ENCODE results near the gene RNF7. TPM values are rescaled to one million over a fixed set of nuclear protein-coding genes. Genes with fewer than 3 reads are reported as not detected.

Gene RNF7
- polyA plus RNA-seq, 2 of the 4 experiments (the other 2 are of a cell fraction): 84.1 to 147 TPM

DNA sequence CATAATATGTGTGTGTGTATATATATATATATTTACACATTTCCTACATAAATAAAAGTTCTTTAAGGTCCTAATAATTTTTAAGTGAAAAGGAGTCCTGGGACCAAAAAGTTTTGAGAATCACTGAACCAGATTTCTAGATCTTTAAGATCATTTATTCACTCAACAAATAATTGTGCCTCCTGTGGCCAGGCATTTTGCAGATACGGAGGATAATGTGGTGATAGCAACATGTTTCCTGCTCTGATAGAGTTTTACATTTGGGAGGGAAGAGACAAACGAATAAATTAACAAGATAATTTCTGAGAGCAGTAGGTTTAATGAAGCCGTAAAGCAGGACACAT lies 448 bp upstream of the RNF7 start:
- CTCF ChIA-PET: interaction anchor here (0.8 to 3.7 kb wide), 15 partner anchors 13 to 261 kb away, joined by 3 to 40 read pairs (median 6); partner anchors contain the start of gene GRK7
- POLR2A ChIA-PET: interaction anchor here (1.5 to 2.0 kb wide), 2 partner anchors 138 to 175 kb away, joined by 5 to 15 read pairs; no protein-coding TSS in a partner anchor
- peak overlapping the region; percentile 76 for H3K4me2 ChIP-seq
- WGBS (ENCODE audit: missing lambda C conversion rate): 0% methylated on average over 3 of the region's 3 CpGs
- H3K9me3 ChIP-seq: no peaks in the 10 kb centered on the region
- FAIRE-seq (no peak), DNase-seq (ENCODE audit: low read depth in 1 of 2, low spot score in 1 of 2) (no peak), ATAC-seq (no peak)
- TF ChIP-seq FOSB (CRISPR knock-in tag; IDR thresholded peaks at IDR 0.05): no peak
- TF ChIP-seq, protein P1, sequence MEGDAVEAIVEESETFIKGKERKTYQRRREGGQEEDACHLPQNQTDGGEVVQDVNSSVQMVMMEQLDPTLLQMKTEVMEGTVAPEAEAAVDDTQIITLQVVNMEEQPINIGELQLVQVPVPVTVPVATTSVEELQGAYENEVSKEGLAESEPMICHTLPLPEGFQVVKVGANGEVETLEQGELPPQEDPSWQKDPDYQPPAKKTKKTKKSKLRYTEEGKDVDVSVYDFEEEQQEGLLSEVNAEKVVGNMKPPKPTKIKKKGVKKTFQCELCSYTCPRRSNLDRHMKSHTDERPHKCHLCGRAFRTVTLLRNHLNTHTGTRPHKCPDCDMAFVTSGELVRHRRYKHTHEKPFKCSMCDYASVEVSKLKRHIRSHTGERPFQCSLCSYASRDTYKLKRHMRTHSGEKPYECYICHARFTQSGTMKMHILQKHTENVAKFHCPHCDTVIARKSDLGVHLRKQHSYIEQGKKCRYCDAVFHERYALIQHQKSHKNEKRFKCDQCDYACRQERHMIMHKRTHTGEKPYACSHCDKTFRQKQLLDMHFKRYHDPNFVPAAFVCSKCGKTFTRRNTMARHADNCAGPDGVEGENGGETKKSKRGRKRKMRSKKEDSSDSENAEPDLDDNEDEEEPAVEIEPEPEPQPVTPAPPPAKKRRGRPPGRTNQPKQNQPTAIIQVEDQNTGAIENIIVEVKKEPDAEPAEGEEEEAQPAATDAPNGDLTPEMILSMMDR (IDR thresholded peaks at IDR 0.05): no peak
- peak overlapping the region; percentile 82 for H3K27ac ChIP-seq
- peak overlapping the region; percentile 65 for H3K4me3 ChIP-seq
- peaks cover 30% of the 10 kb centered on the region for H3K4me1 ChIP-seq

DNA sequence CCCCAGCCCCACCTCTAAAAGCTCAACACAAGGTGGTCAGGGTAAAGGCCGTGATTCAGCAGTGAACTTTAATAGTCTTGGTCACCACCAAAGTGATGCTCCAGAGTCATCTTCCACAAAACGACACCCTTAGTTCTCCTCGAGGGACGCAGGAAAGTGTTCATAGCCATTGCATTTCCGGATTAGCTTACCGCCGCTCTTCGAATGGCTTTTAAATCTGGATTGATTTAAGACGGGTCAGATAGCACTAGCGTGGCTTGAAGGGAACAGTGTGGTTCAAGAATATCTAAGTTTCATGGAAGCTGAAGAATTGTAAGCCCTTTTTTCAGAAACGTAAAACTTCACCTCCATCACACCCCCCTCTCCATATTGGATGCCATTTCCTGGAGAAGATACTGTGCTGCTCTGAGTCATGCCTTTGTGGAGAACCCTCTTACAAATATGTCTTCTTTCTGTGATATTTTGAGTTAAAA lies 829 bp downstream of the RNF7 start:
- peak overlapping the region; percentile 65 for H3K4me3 ChIP-seq
- H3K4me1 ChIP-seq: peaks cover 42% of the 10 kb centered on the region
- FAIRE-seq (no peak), ATAC-seq (peak; percentile 61 to 63), DNase-seq (ENCODE audit: low read depth in 1 of 2, low spot score in 1 of 2) (peak; percentile 45 to 51)
- WGBS (ENCODE audit: missing lambda C conversion rate): 4% methylated on average over 11 of the region's 11 CpGs
- H3K4me2 ChIP-seq: peak overlapping the region; percentile 83
- H3K9me3 ChIP-seq: no peaks in the 10 kb centered on the region
- CTCF ChIA-PET: interaction anchor here (0.5 to 3.7 kb wide), 34 partner anchors 10 to 540 kb away, joined by 3 to 40 read pairs (median 4); partner anchors contain the start of gene GRK7
- TF ChIP-seq FOSL2 (IDR thresholded peaks at IDR 0.05) (no peak), FOSL2 (CRISPR knock-in tag; IDR thresholded peaks at IDR 0.05) (peak; percentile 39), RCOR1 (IDR thresholded peaks at IDR 0.05; ENCODE audit: low read depth, low read length) (no peak)
- peak overlapping the region; percentile 87 to 95 for H3K27ac ChIP-seq
- POLR2A ChIA-PET: interaction anchor here (0.5 to 2.0 kb wide), 7 partner anchors 9 to 448 kb away, joined by 3 to 15 read pairs (median 4); partner anchors contain the start of gene ATP1B3

GRCh38 chr3:141739731-141740130 lies 1.6 kb downstream of the RNF7 start:
- no peak for TF ChIP-seq ZFP36 (IDR thresholded peaks at IDR 0.05; ENCODE audit: borderline replicate concordance, partially characterized antibody)
- TF ChIP-seq, protein P2, sequence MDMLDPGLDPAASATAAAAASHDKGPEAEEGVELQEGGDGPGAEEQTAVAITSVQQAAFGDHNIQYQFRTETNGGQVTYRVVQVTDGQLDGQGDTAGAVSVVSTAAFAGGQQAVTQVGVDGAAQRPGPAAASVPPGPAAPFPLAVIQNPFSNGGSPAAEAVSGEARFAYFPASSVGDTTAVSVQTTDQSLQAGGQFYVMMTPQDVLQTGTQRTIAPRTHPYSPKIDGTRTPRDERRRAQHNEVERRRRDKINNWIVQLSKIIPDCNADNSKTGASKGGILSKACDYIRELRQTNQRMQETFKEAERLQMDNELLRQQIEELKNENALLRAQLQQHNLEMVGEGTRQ (IDR thresholded peaks at IDR 0.05): no peak
- no peak for TF ChIP-seq MYC (IDR thresholded peaks at IDR 0.05; ENCODE audit: borderline replicate concordance, low read length)
- no peak for TF ChIP-seq RARB (CRISPR knock-in tag; IDR thresholded peaks at IDR 0.05)
- TF ChIP-seq HOXB13 (CRISPR knock-in tag; IDR thresholded peaks at IDR 0.05; ENCODE audit: low read depth): no peak
- TF ChIP-seq TP53 (CRISPR knock-in tag; IDR thresholded peaks at IDR 0.05): no peak
- TF ChIP-seq RFX5 (IDR thresholded peaks at IDR 0.05): no peak
- TF ChIP-seq HEYL (CRISPR knock-in tag; IDR thresholded peaks at IDR 0.05): no peak
- TF ChIP-seq PBX3 (IDR thresholded peaks at IDR 0.05): no peak
- no peak for TF ChIP-seq KDM1A (IDR thresholded peaks at IDR 0.05; ENCODE audit: low read depth)
- ChIA-PET POLR2A (interaction anchor here (2.0 kb wide), 1 partner anchor 136 kb away, joined by 15 read pairs; no protein-coding TSS in a partner anchor), CTCF (interaction anchor here (0.6 to 3.7 kb wide), 9 partner anchors 8 to 298 kb away, joined by 3 to 40 read pairs (median 7); partner anchors contain the start of gene GRK7)
- Histone ChIP-seq H3K4me1 (peaks cover 42% of the 10 kb centered on the region), H3K27ac (peak overlapping the region; percentile 87 to 95; a peak in 3 of 6 replicates), H3K9me3 (no peaks in the 10 kb centered on the region), H3K4me3 (peak overlapping the region; percentile 65), H3K4me2 (peak overlapping the region; percentile 83)
- ATAC-seq (no peak), FAIRE-seq (no peak), DNase-seq (ENCODE audit: low read depth in 1 of 2, low spot score in 1 of 2) (no peak)
- WGBS (ENCODE audit: missing lambda C conversion rate): 66% methylated on average over 2 of the region's 2 CpGs

DNA sequence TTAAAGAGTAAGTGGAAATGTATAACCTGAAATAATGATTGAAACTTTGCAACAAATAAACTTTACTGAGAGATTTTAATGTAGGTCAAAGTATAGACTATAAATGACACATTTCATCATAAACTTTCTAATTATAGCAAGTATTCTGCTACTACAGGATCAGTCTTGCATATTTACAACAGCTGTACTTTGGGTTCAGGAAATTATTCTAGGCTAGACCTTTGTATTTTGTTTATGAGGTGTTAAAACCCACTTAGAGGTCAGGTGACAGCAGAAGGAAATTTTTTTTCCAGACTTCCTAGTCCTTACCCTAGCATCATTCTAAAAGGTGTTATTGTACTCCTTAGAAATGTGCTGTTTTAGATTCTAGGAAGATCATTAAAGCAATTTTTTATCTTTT lies 2.3 kb downstream of the RNF7 start:
- no peak overlapping the region for H3K27ac ChIP-seq
- H3K4me1 ChIP-seq: peaks cover 42% of the 10 kb centered on the region
- POLR2A ChIA-PET: no interaction called here
- TF ChIP-seq RARB (CRISPR knock-in tag; IDR thresholded peaks at IDR 0.05) (no peak), HDAC2 (IDR thresholded peaks at IDR 0.05) (no peak), CBX8 (IDR thresholded peaks at IDR 0.05) (no peak), E2F6 (IDR thresholded peaks at IDR 0.05; ENCODE audit: borderline replicate concordance, low read depth) (no peak), RFX5 (IDR thresholded peaks at IDR 0.05) (no peak), RAD21 (conservative IDR thresholded peaks at IDR 0.05 in 1 of 2, IDR thresholded peaks at IDR 0.05 in 1 of 2) (no peak), CEBPB (IDR thresholded peaks at IDR 0.05) (no peak), HOXB5 (CRISPR knock-in tag; IDR thresholded peaks at IDR 0.05) (no peak), NFE2L2 (conservative IDR thresholded peaks at IDR 0.05; ENCODE audit: low read length) (no peak), KDM5A (IDR thresholded peaks at IDR 0.05) (no peak), GATA3 (IDR thresholded peaks at IDR 0.05; ENCODE audit: borderline replicate concordance) (no peak), RCOR1 (IDR thresholded peaks at IDR 0.05; ENCODE audit: low read depth, low read length) (no peak), HOXB13 (CRISPR knock-in tag; IDR thresholded peaks at IDR 0.05; ENCODE audit: low read depth) (no peak), ZC3H11A (IDR thresholded peaks at IDR 0.05) (no peak)
- ATAC-seq: no peak
- CTCF ChIA-PET: interaction anchor here (0.6 to 3.7 kb wide), 6 partner anchors 9 to 298 kb away, joined by 3 to 40 read pairs (median 10); no protein-coding TSS in a partner anchor
- FAIRE-seq: no peak
- no peaks in the 10 kb centered on the region for H3K9me3 ChIP-seq
- DNase-seq (ENCODE audit: low read depth in 1 of 2, low spot score in 1 of 2): no peak
- no peak overlapping the region for H3K4me3 ChIP-seq
- peak overlapping the region; percentile 83 for H3K4me2 ChIP-seq
